ENCODE data around the gene PTPA. TPM values are rescaled to one million over a fixed set of nuclear protein-coding genes. Genes with fewer than 3 reads are reported as not detected.

The PTPA gene
- total and polyA plus RNA-seq, 10 of the 15 experiments (the other 5 are each of a cell fraction or from before 2014, with no cell fraction given) = 1.6 to 111 (median 55.1) TPM

GRCh38 chr9:129108805-129109536 is 2.2 kb upstream of the PTPA start:
- Histone ChIP-seq H3K79me2 (ENCODE audit: control insufficient read depth, insufficient read depth, low read length) (peaks cover 14% of the 10 kb centered on the region), H3K9me3 (replicated peaks; ENCODE audit: control insufficient read depth, insufficient read depth, low read length) (no peaks in the 10 kb centered on the region; the same call in 2 of the 3 replicates), H3K9ac (ENCODE audit: control insufficient read depth, insufficient read depth, low read length) (no peak overlapping the region), H3K4me3 (no peak overlapping the region), H3K4me2 (ENCODE audit: control insufficient read depth, insufficient read depth) (no peak overlapping the region), H4K20me1 (ENCODE audit: control insufficient read depth, insufficient read depth) (no peaks in the 10 kb centered on the region), H3K4me1 (ENCODE audit: control insufficient read depth, insufficient read depth, low read length) (peaks cover 4% of the 10 kb centered on the region), H2AFZ (ENCODE audit: control insufficient read depth, low read depth, low read length) (no peak overlapping the region), H3K36me3 (ENCODE audit: control insufficient read depth in 2 of 2, insufficient read depth in 2 of 2, low read length in 1 of 2) (no peaks in the 10 kb centered on the region), H3K27ac (ENCODE audit: control insufficient read depth, insufficient read depth) (no peak overlapping the region), H3K27me3 (replicated peaks in 1 of 2; ENCODE audit: control insufficient read depth in 2 of 2, insufficient read depth in 2 of 2, low read length in 1 of 2) (no peaks in the 10 kb centered on the region; a peak in 1 of 4 replicates)
- ATAC-seq (no peak), FAIRE-seq (no peak), DNase-seq (ENCODE audit: low read depth, low spot score) (no peak)
- ChIA-PET SMC1A (ENCODE audit: uncharacterized antibody, unreplicated experiment) (no interaction called here), POLR2A (no interaction called here), CTCF (no interaction called here), RAD21 (ENCODE audit: unreplicated experiment) (no interaction called here)
- intact Hi-C loops (cut with micrococcal nuclease; ENCODE audit: unreplicated experiment) (no loop called here), in situ Hi-C loops (cut with MboI) (no loop called here)
- no TSS peak for BruUV-seq (replicated peaks)
- TF ChIP-seq ZBTB40 (IDR thresholded peaks at IDR 0.05; ENCODE audit: borderline replicate concordance) (no peak), SMC3 (IDR thresholded peaks at IDR 0.05; ENCODE audit: borderline replicate concordance, low read length) (no peak), POLR2A (IDR thresholded peaks at IDR 0.05; ENCODE audit: low read depth, low read length) (no peak), TCF12 (IDR thresholded peaks at IDR 0.05; ENCODE audit: low read depth, low read length) (no peak), BRCA1 (IDR thresholded peaks at IDR 0.05; ENCODE audit: low read depth, low read length) (no peak), NR2C1 (IDR thresholded peaks at IDR 0.05) (no peak), PBX3 (IDR thresholded peaks at IDR 0.05; ENCODE audit: insufficient replicate concordance, low read depth, low read length) (no peak), HDAC2 (IDR thresholded peaks at IDR 0.05) (no peak), YBX1 (IDR thresholded peaks at IDR 0.05) (no peak), EP300 (IDR thresholded peaks at IDR 0.05; ENCODE audit: borderline replicate concordance in 1 of 2, control insufficient read depth in 1 of 2, low read depth in 2 of 2, low read length in 2 of 2) (no peak), CHD1 (IDR thresholded peaks at IDR 0.05; ENCODE audit: low read depth, low read length) (no peak), TCF3 (IDR thresholded peaks at IDR 0.05; ENCODE audit: borderline replicate concordance, insufficient read depth, low read depth, low read length) (no peak), ZBTB4 (CRISPR knock-in tag; IDR thresholded peaks at IDR 0.05) (no peak), MTA2 (IDR thresholded peaks at IDR 0.05; ENCODE audit: low read depth) (no peak), CEBPB (IDR thresholded peaks at IDR 0.05; ENCODE audit: borderline replicate concordance in 1 of 2, low read depth in 2 of 2, low read length in 2 of 2) (no peak)
- WGBS (ENCODE audit: insufficient coverage, insufficient replicate concordance, low lambda C conversion rate, missing lambda C conversion rate) = 83% methylated on average over 10 of the region's 10 CpGs
